CD8-positive, alpha-beta memory T cell (primary cell): ENCODE data around the gene ZNF688. TPM values are rescaled to one million over a fixed set of nuclear protein-coding genes. Genes with fewer than 3 reads are reported as not detected.
"Not testable (repeated sequence)": the region's sequence is repeated elsewhere in the genome, so short reads cannot be mapped to it uniquely, and the experiment has no call there.

Experiments used
- CTCF ChIA-PET: fragments of 350-600 bp; sonication (Branson Sonifier 250); formaldehyde crosslinking; loops from one replicate; lab custom pipeline; 2021; ENCODE audit warnings: antibody characterized with exemption; lab: Charles Lee
- POLR2A ChIA-PET: fragments of 350-600 bp; sonication (Branson Sonifier 250); formaldehyde crosslinking; loops from one replicate; lab custom pipeline; 2021; ENCODE audit warnings: antibody characterized with exemption; lab: Charles Lee
- DNase-seq, 5 donors: peaks; one replicate each; pipeline versions ENCODE4 v3.0.0 to v3.0.0-alpha.2; 2020 to 2022; ENCODE audit warnings: mixed read lengths in 1 of 5
- H3K27ac ChIP-seq: one replicate; pipeline ENCODE4 v1.7.0; 2013; ENCODE audit warnings: low read depth, mild to moderate bottlenecking, low read length, moderate library complexity
- H3K27me3 ChIP-seq: 2 replicates; pipeline ENCODE4 v1.7.0; 2013; ENCODE audit warnings: low read length, mild to moderate bottlenecking; ENCODE audit not compliant: insufficient read depth, poor library complexity, severe bottlenecking
- H3K36me3 ChIP-seq: 2 replicates; pipeline ENCODE4 v1.7.0; 2013; ENCODE audit warnings: mild to moderate bottlenecking, low read length, moderate library complexity; ENCODE audit not compliant: insufficient read depth
- H3K4me1 ChIP-seq: 2 replicates; pipeline ENCODE4 v1.7.0; 2013; ENCODE audit warnings: mild to moderate bottlenecking, low read length, moderate library complexity; ENCODE audit not compliant: insufficient read depth
- H3K4me3 ChIP-seq: 2 replicates; pipeline ENCODE4 v1.7.0; 2013; ENCODE audit warnings: mild to moderate bottlenecking, low read length
- H3K9me3 ChIP-seq: 2 replicates; pipeline ENCODE4 v1.7.0; 2013; ENCODE audit warnings: mild to moderate bottlenecking, low read length
- H3K27ac Mint-ChIP-seq, 8 donors: one replicate each; pipeline ENCODE4 v1.8.0; 2020 to 2021; ENCODE audit warnings: mixed read lengths in 8 of 8, mild to moderate bottlenecking in 6 of 8, inconsistent platforms in 3 of 8, moderate library complexity in 3 of 8
- H3K27me3 Mint-ChIP-seq, 2 donors: one replicate each; pipeline ENCODE4 v1.8.0; 2020 to 2021; ENCODE audit warnings: mixed read lengths in 2 of 2, mild to moderate bottlenecking in 1 of 2, moderate library complexity in 1 of 2
- H3K36me3 Mint-ChIP-seq, 3 donors: one replicate each; pipeline ENCODE4 v1.8.0; 2020 to 2021; ENCODE audit warnings: mixed read lengths in 3 of 3, inconsistent platforms in 1 of 3, mild to moderate bottlenecking in 1 of 3
- H3K4me1 Mint-ChIP-seq, 3 donors: one replicate each; pipeline ENCODE4 v1.8.0; 2020 to 2021; ENCODE audit warnings: mixed read lengths in 3 of 3, inconsistent platforms in 1 of 3, mild to moderate bottlenecking in 1 of 3
- H3K4me3 Mint-ChIP-seq, 7 donors: one replicate each; pipeline ENCODE4 v1.8.0; 2020 to 2021; ENCODE audit warnings: mixed read lengths in 7 of 7, mild to moderate bottlenecking in 6 of 7, moderate library complexity in 4 of 7, inconsistent platforms in 2 of 7
- H3K9me3 Mint-ChIP-seq, 5 donors: one replicate each; pipeline ENCODE4 v1.8.0; 2020 to 2022; ENCODE audit warnings: mixed read lengths in 5 of 5, mild to moderate bottlenecking in 3 of 5, moderate library complexity in 2 of 5, inconsistent platforms in 1 of 5
- polyA plus RNA-seq: library from polyadenylated mRNA; unstranded; fragments of 300-500 nt; fragmentation: Illumina TruSeq; gene quantifications from one replicate; pipeline ENCODE4 v1.2.3, GENCODE V29; 2021
- total RNA-seq, 2 experiments: library from RNA; stranded (reverse); gene quantifications; one replicate each; pipeline ENCODE4 v1.2.3, GENCODE V29; 2021

Gene ZNF688
- total and polyA plus RNA-seq, 3 experiments from 2014 or later, result 9.6 to 28.5 (median 10.8) TPM

- Mint-ChIP-seq H3K4me1 (peaks cover 14 to 28% (median 27%) of the 10 kb centered on the region in 3 donors), H3K36me3 (peaks cover 0 to 19% (median 0%) of the 10 kb centered on the region in 3 donors), H3K9me3 (no peaks in the 10 kb centered on the region), H3K4me3 (peak overlapping the region; percentile 83 to 92 (median 90)), H3K27ac (peak overlapping the region; percentile 4 to 92 (median 83)), H3K27me3 (no peaks in the 10 kb centered on the region)
- CTCF ChIA-PET, result interaction anchor here (2.5 kb wide), 2 partner anchors 32 to 96 kb away, joined by 10 to 11 read pairs; partner anchors contain the start of genes DCTPP1 and ZNF764
- Histone ChIP-seq H3K4me3 (peak overlapping the region; percentile 50), H3K36me3 (no peaks in the 10 kb centered on the region), H3K4me1 (peaks cover 19% of the 10 kb centered on the region), H3K27ac (peak overlapping the region; percentile 31), H3K27me3 (no peaks in the 10 kb centered on the region), H3K9me3 (no peaks in the 10 kb centered on the region)
- POLR2A ChIA-PET, result interaction anchor here (1.4 to 4.3 kb wide), 2 partner anchors 9 to 26 kb away, joined by 5 to 18 read pairs; partner anchors contain the start of gene ZNF747
- DNase-seq, result no peak
Observed at GRCh38 chr16:30525844-30526136, 45.7 kb downstream of the ZNF688 start.

DNA sequence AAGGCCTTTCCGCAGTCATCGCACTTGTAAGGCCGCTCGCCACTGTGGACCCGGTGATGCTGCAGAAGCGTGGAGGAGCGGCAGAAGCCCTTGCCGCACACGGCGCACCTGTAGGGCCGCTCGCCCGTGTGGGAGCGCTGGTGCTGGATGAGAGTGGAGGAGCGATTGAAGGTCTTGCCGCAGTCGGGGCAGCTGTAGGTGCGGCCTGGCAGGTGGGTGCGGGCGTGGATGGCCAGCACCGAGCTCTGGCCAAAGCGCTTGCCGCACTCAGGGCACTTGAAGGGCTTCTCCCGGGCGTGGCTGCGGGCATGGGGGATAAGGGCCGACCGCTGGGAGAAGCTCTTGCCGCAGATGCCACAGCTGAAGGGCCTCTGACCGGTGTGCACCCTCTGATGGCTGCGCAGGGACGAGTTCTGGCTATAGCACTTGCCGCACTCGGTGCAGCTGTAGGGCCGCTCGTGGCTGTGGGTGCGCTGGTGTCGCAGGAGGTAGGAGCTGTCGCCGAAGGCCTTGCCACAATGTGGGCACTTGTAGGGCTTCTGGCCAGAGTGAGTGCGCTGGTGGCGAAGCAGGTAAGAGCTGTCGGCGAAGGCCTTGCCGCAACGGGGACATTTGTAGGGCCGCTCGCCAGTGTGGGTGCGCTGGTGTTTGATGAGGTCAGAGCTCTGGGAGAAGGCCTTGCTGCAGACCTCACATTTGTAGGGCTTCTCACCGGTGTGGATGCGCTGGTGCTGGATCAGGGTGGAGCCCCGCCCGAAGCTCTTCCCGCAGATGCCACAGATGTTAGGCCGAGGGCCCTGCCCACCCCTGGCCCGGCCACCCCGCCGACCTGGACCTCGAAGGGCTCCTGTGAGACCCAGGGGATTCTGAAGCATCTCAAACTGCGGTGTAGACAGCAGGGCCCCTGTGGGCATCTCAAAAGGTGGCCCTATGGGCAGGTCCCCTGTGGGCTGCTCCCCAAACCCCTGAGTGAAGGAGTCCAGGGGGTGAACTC lies 46.6 kb downstream of the ZNF688 start:
- Mint-ChIP-seq H3K27ac (peak overlapping the region in 3 of 8 donors; percentile 17 to 80 (median 44)), H3K4me3 (peak overlapping the region in 6 of 7 donors; percentile 11 to 69 (median 47))

DNA sequence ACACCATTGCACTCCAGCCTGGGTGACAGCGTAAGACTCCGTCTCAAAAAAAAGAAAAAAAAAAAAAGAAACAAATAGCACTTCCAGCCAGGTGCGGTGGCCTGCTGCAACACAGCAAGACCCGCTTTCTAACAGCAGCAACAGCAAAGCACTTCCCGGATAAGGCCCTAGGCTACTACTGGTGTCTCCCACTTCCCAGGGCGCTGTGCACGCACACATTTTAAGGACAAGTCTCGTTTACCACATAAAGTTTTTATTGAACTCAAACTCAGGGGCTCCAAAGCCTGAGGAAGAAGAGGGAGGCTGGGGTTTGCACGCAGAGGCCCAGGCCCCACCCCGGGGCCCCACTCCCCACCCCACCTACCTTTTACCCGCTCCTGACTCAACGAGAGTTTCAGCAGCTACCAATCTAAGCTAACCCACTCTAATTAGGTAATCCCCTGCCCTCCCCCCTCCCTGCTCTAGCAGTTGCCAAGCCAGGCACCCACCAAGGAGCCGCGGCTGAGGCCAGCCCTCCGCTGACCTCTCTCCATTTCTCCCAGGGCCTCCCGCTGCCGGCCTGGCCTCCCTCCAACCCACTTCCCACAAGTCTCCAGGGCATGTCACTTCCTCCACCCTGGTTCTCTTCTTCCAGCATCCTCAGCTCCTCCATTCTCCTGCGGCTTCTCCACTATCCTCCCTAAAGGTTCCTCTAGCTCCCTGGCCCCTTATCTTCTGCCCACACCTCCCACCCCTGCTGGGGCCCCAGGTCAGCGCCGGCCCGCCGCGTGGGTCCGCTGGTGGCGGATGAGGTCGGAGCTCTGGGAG lies 47.5 kb downstream of the ZNF688 start:
- Mint-ChIP-seq H3K4me3 (peak overlapping the region in 2 of 7 donors; percentile 61 to 69), H3K27me3 (peaks cover 0 to 1% of the 10 kb centered on the region in 2 donors), H3K36me3 (peaks cover 6 to 33% (median 6%) of the 10 kb centered on the region in 3 donors), H3K9me3 (no peaks in the 10 kb centered on the region), H3K4me1 (peaks cover 19 to 34% (median 32%) of the 10 kb centered on the region in 3 donors), H3K27ac (peak overlapping the region in 2 of 8 donors; percentile 17 to 80)
- H3K4me1 ChIP-seq, result peaks cover 19% of the 10 kb centered on the region
- CTCF ChIA-PET, result interaction anchor here (0.9 to 2.5 kb wide), 7 partner anchors 10 to 98 kb away, joined by 3 to 11 read pairs (median 5); partner anchors contain the start of genes DCTPP1, ZNF747 and ZNF764
- no peak for DNase-seq
- H3K36me3 ChIP-seq, result peaks cover 9% of the 10 kb centered on the region
- POLR2A ChIA-PET, result interaction anchor here (0.5 to 4.3 kb wide), 4 partner anchors 11 to 666 kb away, joined by 3 to 18 read pairs (median 4); partner anchors contain the start of genes DCTPP1 and ZNF747
- H3K27ac ChIP-seq, result no peak overlapping the region
- H3K27me3 ChIP-seq, result no peaks in the 10 kb centered on the region
- no peak overlapping the region for H3K4me3 ChIP-seq
- H3K9me3 ChIP-seq, result no peaks in the 10 kb centered on the region

More for the DNA sequence above, 46.6 kb downstream of the ZNF688 start:
- Histone ChIP-seq H3K36me3 (peaks cover under 1% of the 10 kb centered on the region), H3K4me3 (no peak overlapping the region), H3K27me3 (no peaks in the 10 kb centered on the region), H3K4me1 (peaks cover 19% of the 10 kb centered on the region), H3K27ac (no peak overlapping the region), H3K9me3 (no peaks in the 10 kb centered on the region)
- DNase-seq, result no peak
- Mint-ChIP-seq H3K9me3 (no peaks in the 10 kb centered on the region), H3K4me1 (peaks cover 14 to 28% (median 27%) of the 10 kb centered on the region in 3 donors), H3K36me3 (peaks cover 0 to 24% (median 0%) of the 10 kb centered on the region in 3 donors), H3K27me3 (no peaks in the 10 kb centered on the region)
- ChIA-PET POLR2A (interaction anchor here (0.5 to 4.3 kb wide), 3 partner anchors 10 to 93 kb away, joined by 4 to 18 read pairs (median 5); partner anchors contain the start of gene ZNF747), CTCF (interaction anchor here (0.9 to 2.5 kb wide), 7 partner anchors 9 to 97 kb away, joined by 3 to 11 read pairs (median 5); partner anchors contain the start of genes DCTPP1, ZNF747 and ZNF764)

- Histone ChIP-seq H3K4me1 (peaks cover 12% of the 10 kb centered on the region), H3K36me3 (peaks cover 20% of the 10 kb centered on the region)
- not testable (repeated sequence) for H3K9me3 Mint-ChIP-seq, H3K27ac ChIP-seq, H3K4me3 ChIP-seq, H3K9me3 ChIP-seq, DNase-seq, H3K27me3 Mint-ChIP-seq, H3K27me3 ChIP-seq
- Mint-ChIP-seq H3K36me3 (peaks cover 9 to 44% (median 11%) of the 10 kb centered on the region in 3 donors), H3K4me1 (peaks cover 18 to 32% (median 29%) of the 10 kb centered on the region in 3 donors), H3K4me3 (peak overlapping the region in 3 of 7 donors; percentile 22 to 64 (median 28)), H3K27ac (peak overlapping the region in 3 of 8 donors; percentile 23 to 80 (median 50))
- POLR2A ChIA-PET, result interaction anchor here (0.5 to 4.3 kb wide), 5 partner anchors 12 to 665 kb away, joined by 3 to 18 read pairs (median 4); partner anchors contain the start of genes DCTPP1, ZNF747 and ZNF764
- CTCF ChIA-PET, result interaction anchor here (1.2 to 1.5 kb wide), 2 partner anchors 12 to 93 kb away, joined by 3 to 5 read pairs; partner anchors contain the start of gene ZNF747
Observed at GRCh38 chr16:30522702-30523463, 48.6 kb downstream of the ZNF688 start.

- Histone ChIP-seq H3K27me3 (no peaks in the 10 kb centered on the region), H3K9me3 (no peaks in the 10 kb centered on the region), H3K36me3 (peaks cover 28% of the 10 kb centered on the region), H3K4me3 (no peak overlapping the region), H3K4me1 (peaks cover 6% of the 10 kb centered on the region), H3K27ac (no peak overlapping the region)
- peaks cover 0 to 1% of the 10 kb centered on the region in 2 donors for H3K27me3 Mint-ChIP-seq
- H3K9me3 Mint-ChIP-seq, result no peaks in the 10 kb centered on the region
- H3K4me1 Mint-ChIP-seq, result peaks cover 12 to 29% (median 25%) of the 10 kb centered on the region in 3 donors
- H3K36me3 Mint-ChIP-seq, result peaks cover 9 to 52% (median 11%) of the 10 kb centered on the region in 3 donors
- ChIA-PET POLR2A (interaction anchor here (0.5 to 4.3 kb wide), 5 partner anchors 12 to 92 kb away, joined by 3 to 18 read pairs (median 4); partner anchors contain the start of genes DCTPP1, ZNF747 and ZNF764), CTCF (interaction anchor here (1.2 to 1.5 kb wide), 2 partner anchors 13 to 94 kb away, joined by 3 to 5 read pairs; partner anchors contain the start of gene ZNF747)
- no peak for DNase-seq
- peak overlapping the region in 7 of 8 donors; percentile 1 to 96 (median 29) for H3K27ac Mint-ChIP-seq
- peak overlapping the region in 1 of 7 donors; percentile 64 for H3K4me3 Mint-ChIP-seq
Observed at GRCh38 chr16:30521873-30522641, 49.5 kb downstream of the ZNF688 start.

DNA sequence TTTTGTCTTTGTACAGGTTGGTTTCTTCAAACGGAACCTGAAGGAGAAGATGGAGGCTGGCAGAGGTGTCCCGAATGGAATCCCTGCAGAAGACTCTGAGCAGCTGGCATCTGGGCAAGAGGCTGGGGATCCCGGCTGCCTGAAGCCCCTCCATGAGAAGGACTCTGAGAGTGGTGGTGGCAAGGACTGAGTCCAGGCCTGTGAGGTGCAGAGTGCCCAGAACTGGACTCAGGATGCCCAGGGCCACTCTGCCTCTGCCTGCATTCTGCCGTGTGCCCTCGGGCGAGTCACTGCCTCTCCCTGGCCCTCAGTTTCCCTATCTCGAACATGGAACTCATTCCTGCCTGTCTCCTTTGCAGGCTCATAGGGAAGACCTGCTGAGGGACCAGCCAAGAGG lies 50.0 kb downstream of the ZNF688 start:
- DNase-seq, result no peak
- Histone ChIP-seq H3K27ac (no peak overlapping the region), H3K9me3 (no peaks in the 10 kb centered on the region), H3K4me1 (peaks cover 6% of the 10 kb centered on the region), H3K36me3 (peaks cover 34% of the 10 kb centered on the region), H3K4me3 (no peak overlapping the region), H3K27me3 (no peaks in the 10 kb centered on the region)
- CTCF ChIA-PET, result no interaction called here
- Mint-ChIP-seq H3K4me3 (no peak overlapping the region), H3K27ac (peak overlapping the region in 1 of 8 donors; percentile 11), H3K27me3 (peaks cover 0 to 1% of the 10 kb centered on the region in 2 donors), H3K9me3 (no peaks in the 10 kb centered on the region), H3K36me3 (peaks cover 9 to 58% (median 11%) of the 10 kb centered on the region in 3 donors), H3K4me1 (peaks cover 12 to 29% (median 25%) of the 10 kb centered on the region in 3 donors)
- POLR2A ChIA-PET, result interaction anchor here (4.3 kb wide), 1 partner anchor 13 kb away, joined by 18 read pairs; the partner anchor contains the start of gene ZNF747
